GM19238 (cell line): ENCODE results near the gene DNM1.

Experiments
- DNase-seq: peaks from one replicate; pipeline ENCODE4 v3.0.0; 2011; ENCODE audit warnings: low spot score; ENCODE audit not compliant: insufficient read length

DNM1 gene

GRCh38 chr9:128249908-128250838 lies 47.0 kb downstream of the DNM1 start:
- DNase-seq, result peak; percentile 87

- no peak for DNase-seq
Measured at GRCh38 chr9:128250839-128251731, 47.9 kb downstream of the DNM1 start.

- no peak for DNase-seq
Measured at GRCh38 chr9:128251732-128252100, 48.5 kb downstream of the DNM1 start.

- DNase-seq, result no peak
Measured at GRCh38 chr9:128252317-128253139, 49.3 kb downstream of the DNM1 start.

GRCh38 chr9:128253140-128253990 lies 50.2 kb downstream of the DNM1 start:
- no peak for DNase-seq

- DNase-seq, result no peak
Measured at GRCh38 chr9:128253991-128254346, 50.8 kb downstream of the DNM1 start.

- no peak for DNase-seq
Measured at GRCh38 chr9:128254362-128254761, 51.2 kb downstream of the DNM1 start.

- peak; percentile 68 for DNase-seq
Measured at GRCh38 chr9:128254855-128255759, 51.9 kb downstream of the DNM1 start.

GRCh38 chr9:128257086-128257825 lies 54.1 kb downstream of the DNM1 start:
- no peak for DNase-seq

- DNase-seq, result no peak
Measured at GRCh38 chr9:128257907-128258306, 54.7 kb downstream of the DNM1 start.

- no peak for DNase-seq
Measured at GRCh38 chr9:128258326-128258725, 55.1 kb downstream of the DNM1 start.

GRCh38 chr9:128259156-128259555 lies 56.0 kb downstream of the DNM1 start:
- DNase-seq, result no peak

- DNase-seq, result no peak
Measured at GRCh38 chr9:128260340-128260739, 57.2 kb downstream of the DNM1 start.

GRCh38 chr9:128262687-128263086 lies 59.5 kb downstream of the DNM1 start:
- no peak for DNase-seq

GRCh38 chr9:128265348-128265847 lies 62.2 kb downstream of the DNM1 start:
- DNase-seq, result no peak

- DNase-seq, result no peak
Measured at GRCh38 chr9:128266868-128267590, 63.9 kb downstream of the DNM1 start.

- DNase-seq, result no peak
Measured at GRCh38 chr9:128271112-128271511, 67.9 kb downstream of the DNM1 start.

- no peak for DNase-seq
Measured at GRCh38 chr9:128271512-128271911, 68.3 kb downstream of the DNM1 start.
